ENCODE data around the gene ANKRD33B. TPM values are rescaled to one million over a fixed set of nuclear protein-coding genes. Genes with fewer than 3 reads are reported as not detected.
"Not testable (repeated sequence)": the region's sequence is repeated elsewhere in the genome, so short reads cannot be mapped to it uniquely, and the experiment has no call there.

The ANKRD33B gene
- total RNA-seq, 1 donor from 2014 or later: 0.84 TPM

- H3K27me3 Mint-ChIP-seq (ENCODE audit: low read depth): no peaks in the 10 kb centered on the region
Observed at GRCh38 chr5:10661401-10661800, 97.5 kb downstream of the ANKRD33B start.

GRCh38 chr5:10662083-10662482, 98.2 kb downstream of the ANKRD33B start:
- no peaks in the 10 kb centered on the region for H3K9me3 Mint-ChIP-seq
- H3K27ac Mint-ChIP-seq (ENCODE audit: unreplicated experiment): no peak overlapping the region
- TF ChIP-seq CTCF (conservative IDR thresholded peaks at IDR 0.05): no peak
- H3K36me3 Mint-ChIP-seq (ENCODE audit: low read depth): no peaks in the 10 kb centered on the region
- DNase-seq (ENCODE audit: low read depth, low spot score): no peak
- H3K4me3 Mint-ChIP-seq: no peak overlapping the region
- no peaks in the 10 kb centered on the region for H3K27me3 Mint-ChIP-seq (ENCODE audit: low read depth)
- no peaks in the 10 kb centered on the region for H3K4me1 Mint-ChIP-seq

More at GRCh38 chr5:10661401-10661800, 97.5 kb downstream of the ANKRD33B start:
- no peak for TF ChIP-seq CTCF (conservative IDR thresholded peaks at IDR 0.05)
- Mint-ChIP-seq H3K36me3 (ENCODE audit: low read depth) (no peaks in the 10 kb centered on the region), H3K9me3 (no peaks in the 10 kb centered on the region), H3K4me3 (no peak overlapping the region), H3K4me1 (peaks cover 2% of the 10 kb centered on the region), H3K27ac (ENCODE audit: unreplicated experiment) (no peak overlapping the region)
- no peak for DNase-seq (ENCODE audit: low read depth, low spot score)

- Mint-ChIP-seq H3K36me3 (ENCODE audit: low read depth) (no peaks in the 10 kb centered on the region), H3K27ac (ENCODE audit: unreplicated experiment) (no peak overlapping the region), H3K27me3 (ENCODE audit: low read depth) (no peaks in the 10 kb centered on the region), H3K4me3 (no peak overlapping the region), H3K9me3 (peaks cover 4% of the 10 kb centered on the region), H3K4me1 (no peaks in the 10 kb centered on the region)
- DNase-seq (ENCODE audit: low read depth, low spot score): no peak
- TF ChIP-seq CTCF (conservative IDR thresholded peaks at IDR 0.05): no peak
Observed at GRCh38 chr5:10662661-10663488, 99.0 kb downstream of the ANKRD33B start.

- Mint-ChIP-seq H3K27ac (ENCODE audit: unreplicated experiment) (no peak overlapping the region), H3K9me3 (peaks cover 4% of the 10 kb centered on the region), H3K4me3 (no peak overlapping the region), H3K4me1 (no peaks in the 10 kb centered on the region), H3K36me3 (ENCODE audit: low read depth) (no peaks in the 10 kb centered on the region), H3K27me3 (ENCODE audit: low read depth) (no peaks in the 10 kb centered on the region)
- no peak for TF ChIP-seq CTCF (conservative IDR thresholded peaks at IDR 0.05)
- no peak for DNase-seq (ENCODE audit: low read depth, low spot score)
Observed at GRCh38 chr5:10663489-10664179, 99.8 kb downstream of the ANKRD33B start.

- H3K4me1 Mint-ChIP-seq; DNase-seq (ENCODE audit: low read depth, low spot score); H3K9me3 Mint-ChIP-seq; H3K36me3 Mint-ChIP-seq (ENCODE audit: low read depth); H3K27me3 Mint-ChIP-seq (ENCODE audit: low read depth); H3K4me3 Mint-ChIP-seq; H3K27ac Mint-ChIP-seq (ENCODE audit: unreplicated experiment): not testable (repeated sequence)
Observed at GRCh38 chr5:10664180-10664769, 100.4 kb downstream of the ANKRD33B start.

Data from neural crest cell (in vitro differentiated cells).